OCI-LY3 (cell line): ENCODE data around the gene FOXP3.

Experiments used
- H2AFZ ChIP-seq: fragments of 200-600, 300-600 bp; shearing (Covaris generic); 2 replicates; pipeline ENCODE4 v1.6.0; 2014; ENCODE audit warnings: antibody characterized with exemption, low read depth, low read length
- H3K27ac ChIP-seq: fragments of 200-600, 300-600 bp; sonication (generic); 2 replicates; pipeline ENCODE4 v1.5.1; 2014; ENCODE audit warnings: mild to moderate bottlenecking, low read length, moderate library complexity, mixed read lengths
- H3K27me3 ChIP-seq: fragments of 200-600, 300-600 bp; sonication (generic); 2 replicates; pipeline ENCODE4 v1.6.1; 2014; ENCODE audit warnings: low read depth, low read length, mixed read lengths
- H3K36me3 ChIP-seq: fragments of 200-600, 300-600 bp; sonication (generic); replicated peaks from 2 replicates; pipeline ENCODE3; 2014; ENCODE audit warnings: low read depth, low read length, mixed read lengths
- H3K4me1 ChIP-seq: fragments of 300-600, 200-600 bp; sonication (generic); 2 replicates; pipeline ENCODE4 v1.6.1; 2014; ENCODE audit warnings: low read length, mixed read lengths
- H3K4me2 ChIP-seq: fragments of 200-600, 300-600 bp; sonication (generic); 2 replicates; pipeline ENCODE4 v1.6.1; 2014; ENCODE audit warnings: low read length, mixed read lengths
- H3K4me3 ChIP-seq: fragments of 300-600, 200-600 bp; sonication (generic); 2 replicates; pipeline ENCODE4 v1.5.1; 2014; ENCODE audit warnings: antibody characterized with exemption, mild to moderate bottlenecking, low read length, moderate library complexity
- H3K79me2 ChIP-seq: fragments of 300-600, 200-600 bp; shearing (Covaris generic); 2 replicates; pipeline ENCODE4 v1.6.1; 2014; ENCODE audit warnings: mild to moderate bottlenecking, low read length, mixed read lengths
- H3K9ac ChIP-seq: fragments of 300-600, 200-600 bp; shearing (Covaris generic); 2 replicates; pipeline ENCODE4 v1.6.0; 2014; ENCODE audit warnings: mild to moderate bottlenecking, low read length, moderate library complexity
- H3K9me3 ChIP-seq: fragments of 200-600, 300-600 bp; shearing (Covaris generic); 2 replicates; pipeline ENCODE4 v1.6.1; 2014; ENCODE audit warnings: low read length, mixed read lengths; ENCODE audit not compliant: insufficient read depth
- H4K20me1 ChIP-seq: fragments of 200-600, 300-600 bp; sonication (generic); 2 replicates; pipeline ENCODE4 v1.6.1; 2016; ENCODE audit warnings: low read length, mixed read lengths; ENCODE audit not compliant: insufficient read depth
- EZH2phosphoT487 ChIP-seq: fragments of 200-600 bp; shearing (Covaris generic); IDR thresholded peaks from 2 replicates; pipeline ENCODE4 v1.6.1; 2018; ENCODE audit warnings: antibody characterized with exemption, mixed run types, low read depth
- TF ChIP-seq, protein P1 (sequence below): fragments of 200-600, 300-600 bp; sonication (generic); IDR thresholded peaks from 2 replicates; pipeline ENCODE4 v1.5.1; 2014; ENCODE audit warnings: antibody characterized with exemption, low read length, low read depth

Gene FOXP3

DNA sequence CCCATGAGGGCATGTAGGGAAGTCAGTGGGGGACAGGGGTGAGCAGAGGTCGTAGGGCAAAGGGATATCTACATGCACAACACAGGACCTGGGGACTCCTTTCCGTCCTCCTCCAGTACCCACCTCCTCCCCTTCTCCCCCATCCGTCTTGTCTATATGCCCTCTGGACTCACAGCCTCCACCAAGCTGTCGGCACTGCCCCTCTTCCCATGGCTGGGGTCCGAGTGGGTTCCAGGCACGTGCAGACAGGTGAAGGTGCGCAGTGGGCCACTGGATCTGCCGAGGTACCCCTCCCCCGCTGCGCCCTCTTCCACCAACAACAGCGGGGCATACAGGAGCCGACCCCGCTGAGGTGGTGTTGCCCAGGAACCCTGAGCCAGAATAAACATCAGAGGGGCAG lies 59.1 kb downstream of the FOXP3 start:
- no peaks in the 10 kb centered on the region for H4K20me1 ChIP-seq
- TF ChIP-seq EZH2phosphoT487: no peak
- TF ChIP-seq, protein P1, sequence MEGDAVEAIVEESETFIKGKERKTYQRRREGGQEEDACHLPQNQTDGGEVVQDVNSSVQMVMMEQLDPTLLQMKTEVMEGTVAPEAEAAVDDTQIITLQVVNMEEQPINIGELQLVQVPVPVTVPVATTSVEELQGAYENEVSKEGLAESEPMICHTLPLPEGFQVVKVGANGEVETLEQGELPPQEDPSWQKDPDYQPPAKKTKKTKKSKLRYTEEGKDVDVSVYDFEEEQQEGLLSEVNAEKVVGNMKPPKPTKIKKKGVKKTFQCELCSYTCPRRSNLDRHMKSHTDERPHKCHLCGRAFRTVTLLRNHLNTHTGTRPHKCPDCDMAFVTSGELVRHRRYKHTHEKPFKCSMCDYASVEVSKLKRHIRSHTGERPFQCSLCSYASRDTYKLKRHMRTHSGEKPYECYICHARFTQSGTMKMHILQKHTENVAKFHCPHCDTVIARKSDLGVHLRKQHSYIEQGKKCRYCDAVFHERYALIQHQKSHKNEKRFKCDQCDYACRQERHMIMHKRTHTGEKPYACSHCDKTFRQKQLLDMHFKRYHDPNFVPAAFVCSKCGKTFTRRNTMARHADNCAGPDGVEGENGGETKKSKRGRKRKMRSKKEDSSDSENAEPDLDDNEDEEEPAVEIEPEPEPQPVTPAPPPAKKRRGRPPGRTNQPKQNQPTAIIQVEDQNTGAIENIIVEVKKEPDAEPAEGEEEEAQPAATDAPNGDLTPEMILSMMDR: no peak
- no peaks in the 10 kb centered on the region for H3K9me3 ChIP-seq
- H3K27ac ChIP-seq: no peak overlapping the region
- no peaks in the 10 kb centered on the region for H3K79me2 ChIP-seq
- H3K4me3 ChIP-seq: no peak overlapping the region
- no peaks in the 10 kb centered on the region for H3K27me3 ChIP-seq
- H3K36me3 ChIP-seq: no peaks in the 10 kb centered on the region
- H2AFZ ChIP-seq: no peak overlapping the region
- no peak overlapping the region for H3K4me2 ChIP-seq
- peaks cover 12% of the 10 kb centered on the region for H3K4me1 ChIP-seq
- H3K9ac ChIP-seq: no peak overlapping the region

DNA sequence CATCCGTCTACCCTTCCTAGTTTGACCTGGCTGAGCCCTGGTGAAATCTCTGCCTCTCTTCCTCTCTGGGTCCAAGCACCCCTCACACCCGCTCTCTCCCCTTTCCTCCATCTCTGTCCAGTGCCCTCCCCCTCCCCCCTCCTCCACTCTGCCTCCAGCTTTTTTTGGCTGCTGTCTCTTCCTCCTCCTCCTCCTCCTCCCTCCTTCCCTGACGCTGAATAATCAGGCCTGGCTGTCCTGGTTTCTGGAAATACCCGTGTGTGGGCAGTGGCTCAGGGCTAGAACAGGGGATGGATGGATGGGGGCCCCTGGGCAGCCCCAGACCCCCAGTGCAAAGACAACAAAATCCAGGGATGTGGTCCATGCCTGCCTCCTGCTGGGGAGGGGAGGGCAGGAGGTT lies 59.8 kb downstream of the FOXP3 start:
- Histone ChIP-seq H4K20me1 (no peaks in the 10 kb centered on the region), H2AFZ (no peak overlapping the region), H3K9me3 (no peaks in the 10 kb centered on the region), H3K27ac (no peak overlapping the region), H3K4me3 (no peak overlapping the region), H3K79me2 (no peaks in the 10 kb centered on the region), H3K9ac (no peak overlapping the region), H3K27me3 (no peaks in the 10 kb centered on the region), H3K36me3 (no peaks in the 10 kb centered on the region), H3K4me2 (no peak overlapping the region), H3K4me1 (peaks cover 12% of the 10 kb centered on the region)
- TF ChIP-seq, protein P1: no peak
- no peak for TF ChIP-seq EZH2phosphoT487

DNA sequence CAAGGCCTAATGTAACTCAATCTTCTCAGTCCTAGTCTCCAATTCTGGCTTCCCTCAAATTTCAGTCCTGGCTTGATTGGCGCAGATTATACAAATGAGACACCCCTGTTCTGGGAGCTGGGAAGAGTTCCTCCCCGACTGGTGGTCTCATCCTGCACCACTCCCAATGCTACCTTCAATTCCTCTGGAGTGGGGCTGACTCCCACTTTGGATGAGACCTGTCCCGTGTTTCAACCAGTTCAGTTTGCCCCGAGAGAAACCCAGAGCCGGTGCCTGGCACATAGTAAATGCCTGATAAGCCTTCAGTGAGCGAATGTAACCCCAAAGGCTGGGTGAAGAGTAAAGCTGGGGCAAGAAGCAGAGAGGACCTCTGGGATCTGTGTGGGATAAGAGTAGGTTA lies 60.5 kb downstream of the FOXP3 start:
- Histone ChIP-seq H3K9ac (no peak overlapping the region), H4K20me1 (no peaks in the 10 kb centered on the region), H3K4me1 (peaks cover 16% of the 10 kb centered on the region), H3K4me2 (no peak overlapping the region), H3K27ac (no peak overlapping the region), H3K27me3 (no peaks in the 10 kb centered on the region), H3K9me3 (no peaks in the 10 kb centered on the region), H3K36me3 (no peaks in the 10 kb centered on the region), H2AFZ (no peak overlapping the region), H3K79me2 (no peaks in the 10 kb centered on the region), H3K4me3 (no peak overlapping the region)
- TF ChIP-seq EZH2phosphoT487: no peak
- TF ChIP-seq, protein P1: no peak

DNA sequence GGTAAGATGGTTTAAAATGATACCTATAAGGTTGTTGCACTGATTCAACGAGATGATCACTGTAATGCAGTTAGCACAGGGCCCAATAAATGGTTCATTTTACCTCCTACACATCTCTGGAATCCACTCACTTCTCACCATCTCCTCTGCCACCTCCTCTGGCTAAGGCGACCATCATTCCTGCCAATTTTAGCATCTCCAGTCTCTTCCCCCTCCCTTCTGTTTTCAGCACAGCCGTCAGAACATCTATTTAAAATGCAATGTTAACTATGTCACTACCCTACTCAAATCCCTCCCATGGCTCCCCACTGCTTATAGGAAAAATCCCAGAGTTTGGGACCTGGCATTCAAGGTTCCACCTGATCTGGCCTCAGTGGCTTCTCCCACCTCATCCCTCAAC lies 61.0 kb downstream of the FOXP3 start:
- peaks cover 19% of the 10 kb centered on the region for H3K4me1 ChIP-seq

More for the DNA sequence above, 61.0 kb downstream of the FOXP3 start:
- Histone ChIP-seq H3K9ac (no peak overlapping the region), H3K36me3 (no peaks in the 10 kb centered on the region), H3K4me3 (no peak overlapping the region), H3K9me3 (no peaks in the 10 kb centered on the region), H3K4me2 (no peak overlapping the region), H2AFZ (no peak overlapping the region), H3K27ac (no peak overlapping the region), H3K79me2 (no peaks in the 10 kb centered on the region), H3K27me3 (no peaks in the 10 kb centered on the region), H4K20me1 (no peaks in the 10 kb centered on the region)
- TF ChIP-seq EZH2phosphoT487: no peak
- TF ChIP-seq, protein P1: no peak
